ENCODE results near the gene CLIP2.

- TF ChIP-seq, protein P1, sequence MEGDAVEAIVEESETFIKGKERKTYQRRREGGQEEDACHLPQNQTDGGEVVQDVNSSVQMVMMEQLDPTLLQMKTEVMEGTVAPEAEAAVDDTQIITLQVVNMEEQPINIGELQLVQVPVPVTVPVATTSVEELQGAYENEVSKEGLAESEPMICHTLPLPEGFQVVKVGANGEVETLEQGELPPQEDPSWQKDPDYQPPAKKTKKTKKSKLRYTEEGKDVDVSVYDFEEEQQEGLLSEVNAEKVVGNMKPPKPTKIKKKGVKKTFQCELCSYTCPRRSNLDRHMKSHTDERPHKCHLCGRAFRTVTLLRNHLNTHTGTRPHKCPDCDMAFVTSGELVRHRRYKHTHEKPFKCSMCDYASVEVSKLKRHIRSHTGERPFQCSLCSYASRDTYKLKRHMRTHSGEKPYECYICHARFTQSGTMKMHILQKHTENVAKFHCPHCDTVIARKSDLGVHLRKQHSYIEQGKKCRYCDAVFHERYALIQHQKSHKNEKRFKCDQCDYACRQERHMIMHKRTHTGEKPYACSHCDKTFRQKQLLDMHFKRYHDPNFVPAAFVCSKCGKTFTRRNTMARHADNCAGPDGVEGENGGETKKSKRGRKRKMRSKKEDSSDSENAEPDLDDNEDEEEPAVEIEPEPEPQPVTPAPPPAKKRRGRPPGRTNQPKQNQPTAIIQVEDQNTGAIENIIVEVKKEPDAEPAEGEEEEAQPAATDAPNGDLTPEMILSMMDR (IDR thresholded peaks at IDR 0.05; ENCODE audit: borderline replicate concordance, extremely low read depth, low read length, poor library complexity, severe bottlenecking) = no peak
- no peak for TF ChIP-seq EZH2 (IDR thresholded peaks at IDR 0.05; ENCODE audit: borderline replicate concordance, low read depth, low read length, severe bottlenecking)
These were observed 83.4 kb downstream of the CLIP2 start for GRCh38 chr7:74372511-74373111.
